OCI-LY7 (cell line): ENCODE measurements around the gene HBM.

Experiments
- EZH2phosphoT487 ChIP-seq: fragments of 200-600 bp; sonication (generic); IDR thresholded peaks from 2 replicates; pipeline ENCODE4 v1.6.1; 2018; ENCODE audit warnings: low read depth, borderline replicate concordance, mild to moderate bottlenecking, mixed run types, antibody characterized with exemption, low read length, moderate library complexity, mixed read lengths
- TF ChIP-seq, protein P1 (sequence below): fragments of 200-600 bp; sonication (generic); conservative IDR thresholded peaks from 2 replicates; pipeline ENCODE4 v1.5.1; 2014; ENCODE audit warnings: mild to moderate bottlenecking, antibody characterized with exemption, low read length, moderate library complexity, mixed read lengths

DNA sequence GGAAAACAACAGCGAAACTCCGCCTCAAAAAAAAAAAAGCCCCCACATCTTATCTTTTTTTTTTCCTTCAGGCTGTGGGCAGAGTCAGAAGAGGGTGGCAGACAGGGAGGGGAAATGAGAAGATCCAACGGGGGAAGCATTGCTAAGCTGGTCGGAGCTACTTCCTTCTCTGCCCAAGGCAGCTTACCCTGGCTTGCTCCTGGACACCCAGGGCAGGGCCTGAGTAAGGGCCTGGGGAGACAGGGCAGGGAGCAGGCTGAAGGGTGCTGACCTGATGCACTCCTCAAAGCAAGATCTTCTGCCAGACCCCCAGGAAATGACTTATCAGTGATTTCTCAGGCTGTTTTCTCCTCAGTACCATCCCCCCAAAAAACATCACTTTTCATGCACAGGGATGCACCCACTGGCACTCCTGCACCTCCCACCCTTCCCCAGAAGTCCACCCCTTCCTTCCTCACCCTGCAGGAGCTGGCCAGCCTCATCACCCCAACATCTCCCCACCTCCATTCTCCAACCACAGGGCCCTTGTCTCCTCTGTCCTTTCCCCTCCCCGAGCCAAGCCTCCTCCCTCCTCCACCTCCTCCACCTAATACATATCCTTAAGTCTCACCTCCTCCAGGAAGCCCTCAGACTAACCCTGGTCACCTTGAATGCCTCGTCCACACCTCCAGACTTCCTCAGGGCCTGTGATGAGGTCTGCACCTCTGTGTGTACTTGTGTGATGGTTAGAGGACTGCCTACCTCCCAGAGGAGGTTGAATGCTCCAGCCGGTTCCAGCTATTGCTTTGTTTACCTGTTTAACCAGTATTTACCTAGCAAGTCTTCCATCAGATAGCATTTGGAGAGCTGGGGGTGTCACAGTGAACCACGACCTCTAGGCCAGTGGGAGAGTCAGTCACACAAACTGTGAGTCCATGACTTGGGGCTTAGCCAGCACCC, 9.5 kb downstream of the HBM start:
- TF ChIP-seq, protein P1, sequence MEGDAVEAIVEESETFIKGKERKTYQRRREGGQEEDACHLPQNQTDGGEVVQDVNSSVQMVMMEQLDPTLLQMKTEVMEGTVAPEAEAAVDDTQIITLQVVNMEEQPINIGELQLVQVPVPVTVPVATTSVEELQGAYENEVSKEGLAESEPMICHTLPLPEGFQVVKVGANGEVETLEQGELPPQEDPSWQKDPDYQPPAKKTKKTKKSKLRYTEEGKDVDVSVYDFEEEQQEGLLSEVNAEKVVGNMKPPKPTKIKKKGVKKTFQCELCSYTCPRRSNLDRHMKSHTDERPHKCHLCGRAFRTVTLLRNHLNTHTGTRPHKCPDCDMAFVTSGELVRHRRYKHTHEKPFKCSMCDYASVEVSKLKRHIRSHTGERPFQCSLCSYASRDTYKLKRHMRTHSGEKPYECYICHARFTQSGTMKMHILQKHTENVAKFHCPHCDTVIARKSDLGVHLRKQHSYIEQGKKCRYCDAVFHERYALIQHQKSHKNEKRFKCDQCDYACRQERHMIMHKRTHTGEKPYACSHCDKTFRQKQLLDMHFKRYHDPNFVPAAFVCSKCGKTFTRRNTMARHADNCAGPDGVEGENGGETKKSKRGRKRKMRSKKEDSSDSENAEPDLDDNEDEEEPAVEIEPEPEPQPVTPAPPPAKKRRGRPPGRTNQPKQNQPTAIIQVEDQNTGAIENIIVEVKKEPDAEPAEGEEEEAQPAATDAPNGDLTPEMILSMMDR, result no peak
- no peak for TF ChIP-seq EZH2phosphoT487
